Neural crest cell (in vitro differentiated cells): ENCODE measurements around the gene SLMAP. TPM values are rescaled to one million over a fixed set of nuclear protein-coding genes. Genes with fewer than 3 reads are reported as not detected.
A peak's percentile ranks its signal among the peaks of the same experiment; 100 is the strongest.

ENCODE experiments used
- DNase-seq: peaks from one replicate; pipeline ENCODE4 v3.0.0; 2021; ENCODE audit warnings: low read depth, mixed read lengths, low spot score
- H3K27ac Mint-ChIP-seq: one replicate; pipeline ENCODE4 v1.8.0; 2021; ENCODE audit warnings: mild to moderate bottlenecking, mixed read lengths; ENCODE audit not compliant: unreplicated experiment
- H3K27me3 Mint-ChIP-seq: 2 replicates; pipeline ENCODE4 v1.8.0; 2021; ENCODE audit warnings: low read depth, mild to moderate bottlenecking, mixed read lengths
- H3K36me3 Mint-ChIP-seq: 2 replicates; pipeline ENCODE4 v1.8.0; 2021; ENCODE audit warnings: low read depth, mild to moderate bottlenecking, mixed read lengths
- H3K4me1 Mint-ChIP-seq: 2 replicates; pipeline ENCODE4 v1.8.0; 2021; ENCODE audit warnings: mixed read lengths
- H3K4me3 Mint-ChIP-seq: one replicate; pipeline ENCODE4 v1.8.0; 2021; ENCODE audit warnings: mild to moderate bottlenecking, mixed read lengths
- H3K9me3 Mint-ChIP-seq: 2 replicates; pipeline ENCODE4 v1.8.0; 2021; ENCODE audit warnings: mixed read lengths
- CTCF ChIP-seq: fragments of 200-600 bp; sonication (generic); conservative IDR thresholded peaks from 2 replicates; pipeline ENCODE4 v1.5.0; 2021; ENCODE audit warnings: antibody characterized with exemption, mild to moderate bottlenecking
- total RNA-seq: library from RNA; stranded (reverse); gene quantifications from 2 replicates; pipeline ENCODE4 v1.2.1, GENCODE V29; 2021

The SLMAP gene
- total RNA-seq, 1 donor from 2014 or later, result 45.7 TPM

GRCh38 chr3:57810048-57810447 lies 53.9 kb downstream of the SLMAP start:
- peaks cover 4% of the 10 kb centered on the region for H3K4me1 Mint-ChIP-seq

DNA sequence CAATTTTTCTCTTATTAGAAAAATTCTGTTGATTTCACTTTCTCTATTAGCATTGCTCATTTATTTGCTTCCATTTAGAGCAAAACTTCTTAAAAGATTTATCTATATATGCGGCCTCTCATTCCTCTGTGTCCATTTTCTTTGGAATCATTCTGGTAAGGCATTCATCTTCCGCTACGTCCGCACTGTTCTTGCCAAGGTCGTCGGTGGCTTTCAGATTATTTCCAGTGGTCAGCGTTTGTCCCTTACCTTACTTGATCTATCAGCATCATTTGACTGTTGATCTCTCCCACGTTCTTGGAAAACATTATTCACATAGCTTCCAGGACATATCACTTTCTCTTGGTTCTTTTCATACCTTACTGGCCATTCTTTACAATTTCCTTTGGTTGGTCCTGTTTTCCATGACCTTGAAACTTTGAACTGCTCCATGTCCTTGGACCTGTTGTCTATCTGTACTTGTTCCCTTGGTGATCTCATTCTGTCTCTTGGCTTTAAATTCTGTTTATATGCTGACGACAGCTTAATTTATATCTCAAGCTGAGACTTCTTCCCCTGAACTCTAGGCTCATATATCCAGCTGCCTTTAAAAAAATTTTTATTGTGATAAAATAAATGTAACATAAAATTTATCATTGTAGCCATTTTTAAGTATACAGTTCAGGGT lies 54.5 kb downstream of the SLMAP start:
- Mint-ChIP-seq H3K27me3 (no peaks in the 10 kb centered on the region), H3K4me1 (peaks cover 4% of the 10 kb centered on the region), H3K4me3 (no peak overlapping the region), H3K27ac (no peak overlapping the region), H3K36me3 (peaks cover 7% of the 10 kb centered on the region), H3K9me3 (peaks cover 8% of the 10 kb centered on the region)
- no peak for TF ChIP-seq CTCF
- DNase-seq, result no peak

More at GRCh38 chr3:57810048-57810447, 53.9 kb downstream of the SLMAP start:
- DNase-seq, result no peak
- H3K27me3 Mint-ChIP-seq, result no peaks in the 10 kb centered on the region
- H3K4me3 Mint-ChIP-seq, result no peak overlapping the region
- no peak for TF ChIP-seq CTCF
- H3K9me3 Mint-ChIP-seq, result peaks cover 8% of the 10 kb centered on the region
- no peak overlapping the region for H3K27ac Mint-ChIP-seq
- peaks cover 7% of the 10 kb centered on the region for H3K36me3 Mint-ChIP-seq

DNA sequence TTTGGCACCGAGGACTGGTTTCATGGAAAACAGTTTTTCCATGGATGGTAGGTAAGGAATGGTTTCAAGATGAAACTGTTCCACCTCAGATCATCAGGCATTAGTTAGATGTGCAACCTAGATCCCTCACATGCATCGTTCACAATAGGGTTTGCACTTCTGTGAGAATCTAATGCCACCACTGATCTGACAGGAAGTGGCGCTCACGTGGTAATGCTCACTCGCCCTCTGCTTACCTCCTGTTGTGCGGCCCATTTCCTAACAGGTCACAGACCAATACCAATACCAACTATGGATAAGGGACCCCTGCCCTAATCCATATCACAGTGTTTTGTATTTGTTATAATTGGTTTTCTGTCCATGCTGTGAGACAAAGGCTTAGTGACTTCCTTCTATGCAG lies 58.9 kb downstream of the SLMAP start:
- no peak for TF ChIP-seq CTCF
- H3K9me3 Mint-ChIP-seq, result peaks cover 8% of the 10 kb centered on the region
- no peaks in the 10 kb centered on the region for H3K4me1 Mint-ChIP-seq
- no peak overlapping the region for H3K4me3 Mint-ChIP-seq
- H3K27ac Mint-ChIP-seq, result no peak overlapping the region
- DNase-seq, result no peak
- peaks cover 7% of the 10 kb centered on the region for H3K36me3 Mint-ChIP-seq
- no peaks in the 10 kb centered on the region for H3K27me3 Mint-ChIP-seq

DNA sequence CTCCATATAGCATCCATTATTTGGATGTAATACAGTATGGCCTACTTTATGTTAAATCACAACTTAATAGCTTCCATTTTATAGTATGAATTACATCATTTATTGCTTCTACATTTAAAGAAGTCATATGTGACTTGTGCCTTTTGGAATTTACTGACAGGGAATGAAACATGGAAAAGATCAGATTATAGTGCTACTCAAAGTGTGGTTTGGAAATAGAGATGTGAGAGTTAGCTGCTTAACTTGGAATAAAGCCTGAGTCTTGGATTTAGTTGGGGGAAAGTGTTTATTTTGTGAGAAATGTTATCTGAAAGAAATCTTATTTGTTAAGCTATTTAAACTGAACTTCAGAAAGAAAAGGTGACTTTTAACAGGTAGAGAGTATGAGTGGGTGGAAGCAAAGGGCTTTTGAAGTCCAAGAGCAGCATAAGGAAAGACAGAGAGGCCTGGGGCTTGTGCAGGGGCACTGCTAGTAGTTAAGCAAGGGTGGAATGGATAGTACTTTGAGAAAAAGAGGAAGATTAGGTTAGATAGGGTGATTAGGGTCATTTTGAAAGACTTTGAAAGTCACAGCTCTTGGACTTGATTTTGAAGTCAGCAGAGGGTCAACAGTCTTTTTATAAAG lies 60.5 kb downstream of the SLMAP start:
- DNase-seq, result no peak
- Mint-ChIP-seq H3K36me3 (peaks cover 7% of the 10 kb centered on the region), H3K27me3 (no peaks in the 10 kb centered on the region), H3K9me3 (peaks cover 8% of the 10 kb centered on the region), H3K27ac (peak overlapping the region; percentile 3), H3K4me1 (no peaks in the 10 kb centered on the region), H3K4me3 (no peak overlapping the region)
- no peak for TF ChIP-seq CTCF

GRCh38 chr3:57818772-57819171 lies 62.7 kb downstream of the SLMAP start:
- TF ChIP-seq CTCF, result no peak
- DNase-seq, result no peak
- no peaks in the 10 kb centered on the region for H3K36me3 Mint-ChIP-seq
- peaks cover 6% of the 10 kb centered on the region for H3K4me1 Mint-ChIP-seq
- no peak overlapping the region for H3K27ac Mint-ChIP-seq
- H3K27me3 Mint-ChIP-seq, result no peaks in the 10 kb centered on the region
- H3K9me3 Mint-ChIP-seq, result no peaks in the 10 kb centered on the region
- no peak overlapping the region for H3K4me3 Mint-ChIP-seq
